ENCODE measurements around the gene CRNKL1.

The CRNKL1 gene

GRCh38 chr20:20073801-20074371, 21.6 kb upstream of the CRNKL1 start:
- H3K27ac Mint-ChIP-seq = peak overlapping the region in 2 of 3 experiments; percentile 48 to 59
- H3K36me3 Mint-ChIP-seq (ENCODE audit: low read depth) = no peaks in the 10 kb centered on the region
- no peak for TF ChIP-seq CTCF (IDR thresholded peaks at IDR 0.05; ENCODE audit: unreplicated experiment in 3 of 3)
- H3K27me3 Mint-ChIP-seq (ENCODE audit: low read depth) = peaks cover 12% of the 10 kb centered on the region
- peaks cover 35% of the 10 kb centered on the region for H3K4me1 Mint-ChIP-seq
- peak overlapping the region in 1 of 3 experiments; percentile 22 for H3K4me3 Mint-ChIP-seq
- no peaks in the 10 kb centered on the region for H3K9me3 Mint-ChIP-seq

- Mint-ChIP-seq H3K4me1 (peaks cover 17% of the 10 kb centered on the region), H3K9me3 (no peaks in the 10 kb centered on the region), H3K4me3 (no peak overlapping the region), H3K27me3 (ENCODE audit: low read depth) (peaks cover 9% of the 10 kb centered on the region), H3K36me3 (ENCODE audit: low read depth) (no peaks in the 10 kb centered on the region), H3K27ac (no peak overlapping the region)
- no peak for TF ChIP-seq CTCF (IDR thresholded peaks at IDR 0.05; ENCODE audit: unreplicated experiment in 3 of 3)
These were observed 18.8 kb upstream of the CRNKL1 start for GRCh38 chr20:20070871-20071726.

- peaks cover 8% of the 10 kb centered on the region for H3K4me1 Mint-ChIP-seq
- no peaks in the 10 kb centered on the region for H3K36me3 Mint-ChIP-seq (ENCODE audit: low read depth)
- no peak overlapping the region for H3K27ac Mint-ChIP-seq
- no peak overlapping the region for H3K4me3 Mint-ChIP-seq
- H3K9me3 Mint-ChIP-seq = no peaks in the 10 kb centered on the region
- peaks cover 18% of the 10 kb centered on the region for H3K27me3 Mint-ChIP-seq (ENCODE audit: low read depth)
- no peak for TF ChIP-seq CTCF (IDR thresholded peaks at IDR 0.05; ENCODE audit: unreplicated experiment in 3 of 3)
These were observed 13.1 kb upstream of the CRNKL1 start for GRCh38 chr20:20065361-20065760.

- Mint-ChIP-seq H3K4me1 (peaks cover 8% of the 10 kb centered on the region), H3K27me3 (ENCODE audit: low read depth) (peaks cover 18% of the 10 kb centered on the region), H3K4me3 (no peak overlapping the region), H3K9me3 (no peaks in the 10 kb centered on the region), H3K36me3 (ENCODE audit: low read depth) (no peaks in the 10 kb centered on the region), H3K27ac (no peak overlapping the region)
- TF ChIP-seq CTCF (IDR thresholded peaks at IDR 0.05; ENCODE audit: unreplicated experiment in 3 of 3) = no peak
These were observed 11.9 kb upstream of the CRNKL1 start for GRCh38 chr20:20063941-20064702.

GRCh38 chr20:20060234-20060998, 8.2 kb upstream of the CRNKL1 start:
- Mint-ChIP-seq H3K36me3 (ENCODE audit: low read depth) (no peaks in the 10 kb centered on the region), H3K9me3 (no peaks in the 10 kb centered on the region), H3K27ac (no peak overlapping the region), H3K4me3 (no peak overlapping the region), H3K27me3 (ENCODE audit: low read depth) (peaks cover 9% of the 10 kb centered on the region), H3K4me1 (peaks cover 5% of the 10 kb centered on the region)
- TF ChIP-seq CTCF (IDR thresholded peaks at IDR 0.05; ENCODE audit: unreplicated experiment in 3 of 3) = no peak
